Caco-2 (cell line): Measurements from ENCODE around the gene APP. TPM values are rescaled to one million over a fixed set of nuclear protein-coding genes. Genes with fewer than 3 reads are reported as not detected.

Experiments
- BruUV-seq: library from RNA; stranded (reverse); fragments of 400-500 nt; replicated peaks from 2 replicates; lab custom pipeline; 2021; lab: Mats Ljungman, UMichigan
- CTCF ChIA-PET: fragments of 300-600 bp; sonication (Branson Sonifier 250); formaldehyde crosslinking; loops from one replicate; lab custom pipeline; 2022; ENCODE audit warnings: antibody characterized with exemption; lab: Charles Lee
- POLR2A ChIA-PET: fragments of 300-600 bp; sonication (Branson Sonifier 250); formaldehyde crosslinking; loops from one replicate; lab custom pipeline; 2022; ENCODE audit warnings: antibody characterized with exemption; lab: Charles Lee
- DNase-seq, 2 experiments: peaks; one replicate each; pipeline versions ENCODE4 v3.0.0 to v3.0.0-alpha.2; 2020 to 2022
- H3K27me3 ChIP-seq: replicated peaks from 2 replicates; pipeline ENCODE4 v1.6.0; 2011; ENCODE audit warnings: low read length; ENCODE audit not compliant: control insufficient read depth, insufficient read depth
- H3K36me3 ChIP-seq: 2 replicates; pipeline ENCODE4 v1.5.1; 2011; ENCODE audit warnings: low read length; ENCODE audit not compliant: control insufficient read depth, insufficient read depth
- H3K4me1 ChIP-seq: fragments of 250-450 bp; sonication (Bioruptor Pico); 2 replicates; pipeline ENCODE4 v1.5.1; 2020; ENCODE audit warnings: mild to moderate bottlenecking
- H3K4me3 ChIP-seq: 2 replicates; pipeline ENCODE4 v1.5.1; 2011; ENCODE audit warnings: low read depth, mild to moderate bottlenecking, control low read depth, low read length
- H3K9me3 ChIP-seq: fragments of 250-450 bp; sonication (Bioruptor Pico); 2 replicates; pipeline ENCODE4 v1.5.1; 2020; ENCODE audit warnings: mild to moderate bottlenecking, moderate library complexity
- H3K27ac Mint-ChIP-seq: one replicate; pipeline ENCODE4 v1.8.0; 2022; ENCODE audit warnings: mixed read lengths; ENCODE audit not compliant: unreplicated experiment
- H3K27me3 Mint-ChIP-seq: one replicate; pipeline ENCODE4 v1.8.0; 2022; ENCODE audit warnings: mixed read lengths; ENCODE audit not compliant: insufficient read depth, unreplicated experiment
- H3K36me3 Mint-ChIP-seq: one replicate; pipeline ENCODE4 v1.8.0; 2022; ENCODE audit warnings: mild to moderate bottlenecking, mixed read lengths; ENCODE audit not compliant: insufficient read depth, unreplicated experiment
- H3K4me1 Mint-ChIP-seq: one replicate; pipeline ENCODE4 v1.8.0; 2022; ENCODE audit warnings: low read depth, mixed read lengths; ENCODE audit not compliant: unreplicated experiment
- H3K4me3 Mint-ChIP-seq: one replicate; pipeline ENCODE4 v1.8.0; 2022; ENCODE audit warnings: mild to moderate bottlenecking, moderate library complexity, mixed read lengths; ENCODE audit not compliant: unreplicated experiment
- H3K9me3 Mint-ChIP-seq: one replicate; pipeline ENCODE4 v1.8.0; 2022; ENCODE audit warnings: mixed read lengths; ENCODE audit not compliant: unreplicated experiment
- CTCF ChIP-seq, 2 experiments: fragments of 200-600 bp in 1 of 2; IDR thresholded peaks; 1 replicate in 1 of 2; 2 replicates in 1 of 2; pipeline versions ENCODE4 v1.5.1 to v1.8.0; 2011 to 2022; ENCODE audit warnings: antibody characterized with exemption in 1 of 2, control low read depth in 1 of 2, inconsistent platforms in 1 of 2, low read depth in 1 of 2, low read length in 1 of 2, mild to moderate bottlenecking in 1 of 2, moderate library complexity in 1 of 2; ENCODE audit not compliant: insufficient read depth in 1 of 2, severe bottlenecking in 1 of 2, unreplicated experiment in 1 of 2
- intact Hi-C: fragments of 100-400 bp; cut with micrococcal nuclease; formaldehyde crosslinking; loops from one replicate; pipeline ENCODE4 v1.10.0; 2022; ENCODE audit not compliant: unreplicated experiment
- total RNA-seq: library from RNA; stranded (reverse); gene quantifications from 2 replicates; pipeline ENCODE4 v1.2.3, GENCODE V29; 2022

APP gene
- total RNA-seq, 1 experiment from 2014 or later, result 331 TPM

GRCh38 chr21:26171258-26172100 lies 909 bp upstream of the APP start:
- H3K4me3 ChIP-seq, result peak overlapping the region; percentile 97
- peaks cover 15% of the 10 kb centered on the region for H3K4me1 Mint-ChIP-seq
- peaks cover 20% of the 10 kb centered on the region for H3K4me1 ChIP-seq
- peak overlapping the region; percentile 86 for H3K4me3 Mint-ChIP-seq
- no peaks in the 10 kb centered on the region for H3K9me3 Mint-ChIP-seq
- peaks cover 30% of the 10 kb centered on the region for H3K36me3 Mint-ChIP-seq
- TSS peak; percentile 38 for BruUV-seq
- TF ChIP-seq CTCF (IDR thresholded peaks at IDR 0.05; ENCODE audit: insufficient read depth in 1 of 2, low read depth in 1 of 2, low read length in 1 of 2, severe bottlenecking in 1 of 2, unreplicated experiment in 1 of 2), result no peak
- peak overlapping the region; percentile 76 for H3K27ac Mint-ChIP-seq
- H3K36me3 ChIP-seq, result no peaks in the 10 kb centered on the region
- POLR2A ChIA-PET, result interaction anchor here (0.5 to 1.0 kb wide), 3 partner anchors 55 to 1897 kb away, joined by 3 read pairs; no protein-coding TSS in a partner anchor
- DNase-seq, result no peak
- no peaks in the 10 kb centered on the region for H3K9me3 ChIP-seq
- no peaks in the 10 kb centered on the region for H3K27me3 ChIP-seq
- CTCF ChIA-PET, result interaction anchor here (1.0 kb wide), 1 partner anchor 22 kb away, joined by 3 read pairs; no protein-coding TSS in a partner anchor
- H3K27me3 Mint-ChIP-seq, result no peaks in the 10 kb centered on the region
- intact Hi-C loops, result loop anchor here (5.0 kb wide), 1 partner anchor 546 kb away; no protein-coding TSS in a partner anchor

- Mint-ChIP-seq H3K4me1 (peaks cover 18% of the 10 kb centered on the region), H3K27ac (peak overlapping the region; percentile 88), H3K36me3 (peaks cover 33% of the 10 kb centered on the region), H3K27me3 (no peaks in the 10 kb centered on the region), H3K4me3 (peak overlapping the region; percentile 86), H3K9me3 (no peaks in the 10 kb centered on the region)
- intact Hi-C loops, result loop anchor here (1.0 to 10.0 kb wide), 7 partner anchors 21 to 547 kb away; partner anchors contain the start of genes ATP5PF and GABPA
- ChIA-PET POLR2A (no interaction called here), CTCF (interaction anchor here (1.0 to 1.4 kb wide), 2 partner anchors 22 to 274 kb away, joined by 3 read pairs; no protein-coding TSS in a partner anchor)
- BruUV-seq, result no TSS peak
- H3K36me3 ChIP-seq, result no peaks in the 10 kb centered on the region
- no peaks in the 10 kb centered on the region for H3K9me3 ChIP-seq
- peak; percentile 54 to 63 for DNase-seq
- H3K27me3 ChIP-seq, result no peaks in the 10 kb centered on the region
- TF ChIP-seq CTCF (IDR thresholded peaks at IDR 0.05; ENCODE audit: insufficient read depth in 1 of 2, low read depth in 1 of 2, low read length in 1 of 2, severe bottlenecking in 1 of 2, unreplicated experiment in 1 of 2), result peak; percentile 15 to 31
- peaks cover 25% of the 10 kb centered on the region for H3K4me1 ChIP-seq
- H3K4me3 ChIP-seq, result peak overlapping the region; percentile 97
Measured at GRCh38 chr21:26169611-26170470, 729 bp downstream of the APP start.
